ENCODE data around the gene DRG1.

DNA sequence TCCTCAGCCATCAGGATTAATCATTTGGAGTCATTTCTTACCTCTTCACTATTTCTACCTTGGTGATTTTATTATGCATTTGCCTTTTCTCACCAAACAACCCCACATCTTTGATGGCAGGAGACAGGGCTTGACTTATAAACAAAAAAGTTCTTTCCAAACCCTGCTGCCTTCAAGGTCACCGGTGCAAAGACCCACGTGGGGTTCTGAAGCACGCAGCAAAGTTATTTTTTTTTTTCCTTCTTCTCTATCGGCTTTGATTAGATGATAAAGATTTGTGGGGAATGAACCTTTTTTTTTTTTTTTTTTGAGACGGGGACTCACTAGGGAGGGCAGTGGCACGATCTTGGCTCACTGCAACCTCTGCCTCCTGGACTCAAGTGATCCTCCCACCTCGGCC is 44.1 kb downstream of the DRG1 start:
- TF ChIP-seq, protein P1, sequence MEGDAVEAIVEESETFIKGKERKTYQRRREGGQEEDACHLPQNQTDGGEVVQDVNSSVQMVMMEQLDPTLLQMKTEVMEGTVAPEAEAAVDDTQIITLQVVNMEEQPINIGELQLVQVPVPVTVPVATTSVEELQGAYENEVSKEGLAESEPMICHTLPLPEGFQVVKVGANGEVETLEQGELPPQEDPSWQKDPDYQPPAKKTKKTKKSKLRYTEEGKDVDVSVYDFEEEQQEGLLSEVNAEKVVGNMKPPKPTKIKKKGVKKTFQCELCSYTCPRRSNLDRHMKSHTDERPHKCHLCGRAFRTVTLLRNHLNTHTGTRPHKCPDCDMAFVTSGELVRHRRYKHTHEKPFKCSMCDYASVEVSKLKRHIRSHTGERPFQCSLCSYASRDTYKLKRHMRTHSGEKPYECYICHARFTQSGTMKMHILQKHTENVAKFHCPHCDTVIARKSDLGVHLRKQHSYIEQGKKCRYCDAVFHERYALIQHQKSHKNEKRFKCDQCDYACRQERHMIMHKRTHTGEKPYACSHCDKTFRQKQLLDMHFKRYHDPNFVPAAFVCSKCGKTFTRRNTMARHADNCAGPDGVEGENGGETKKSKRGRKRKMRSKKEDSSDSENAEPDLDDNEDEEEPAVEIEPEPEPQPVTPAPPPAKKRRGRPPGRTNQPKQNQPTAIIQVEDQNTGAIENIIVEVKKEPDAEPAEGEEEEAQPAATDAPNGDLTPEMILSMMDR (IDR thresholded peaks at IDR 0.05) = no peak
- no peak for TF ChIP-seq POLR2A (IDR thresholded peaks at IDR 0.05)

Data from sigmoid colon (tissue), 3 donors.